Stimulated activated CD4-positive, alpha-beta T cell treated with anti-CD3 and anti-CD28 coated beads, Interleukin-2, amount 100 ng/mL, for 48 hours (primary cell): ENCODE data around the gene TMEM235.

ENCODE experiments used
- DNase-seq, 2 donors: peaks; one replicate each; pipeline ENCODE4 v3.0.0-alpha.2; 2020

Gene TMEM235

DNA sequence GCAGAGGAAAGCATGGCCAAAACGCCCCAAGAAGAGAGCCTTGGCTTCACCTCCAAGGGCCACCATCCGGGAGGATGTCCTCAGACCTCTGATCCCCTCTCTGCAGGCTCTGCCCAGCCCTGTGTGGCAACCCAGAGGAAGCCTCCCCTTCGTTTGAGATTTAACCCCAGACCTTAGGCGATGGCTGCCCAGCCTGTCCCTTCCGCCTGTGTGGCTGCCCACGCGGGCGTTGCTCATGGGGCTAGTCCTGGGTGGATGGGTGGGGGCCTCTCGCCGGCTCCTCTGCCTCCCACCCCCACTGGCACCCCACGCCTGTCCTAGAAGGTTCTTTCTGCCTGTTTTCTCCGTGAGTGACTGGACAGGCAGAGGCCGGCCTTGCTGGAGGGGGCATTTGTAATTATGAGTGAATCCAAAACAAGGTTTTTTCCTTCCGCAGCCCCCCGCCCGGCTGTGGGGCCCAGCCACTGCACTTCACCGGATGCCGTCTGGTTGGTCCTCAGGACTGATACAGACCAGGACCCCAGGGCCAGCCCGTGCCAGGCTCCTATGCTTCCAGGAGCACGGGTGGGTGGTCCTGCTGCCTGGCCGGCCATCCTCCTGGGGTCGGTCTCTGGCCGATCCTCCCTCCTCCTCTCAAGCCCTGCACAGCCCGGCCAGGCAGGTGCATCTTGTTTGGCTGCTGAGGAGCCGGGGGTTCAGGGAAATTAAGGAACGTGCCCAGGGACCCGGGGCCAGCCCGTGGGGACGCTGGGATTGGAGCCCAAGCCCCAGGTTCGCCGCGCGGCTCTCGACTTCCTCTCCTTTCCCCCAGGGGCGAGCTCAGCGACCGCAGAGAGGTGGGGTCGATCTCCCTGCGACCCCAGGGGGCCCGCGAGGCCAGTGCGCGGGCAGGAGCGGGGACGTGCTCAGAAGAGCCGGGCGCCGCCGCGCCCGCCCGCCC is at the start of gene TMEM235:
TMEM235 (plus strand) TSS at position 636 of the 940 bp plus-strand sequence. CDS start 393 bp downstream, outside the sequence.
- no peak for DNase-seq

DNA sequence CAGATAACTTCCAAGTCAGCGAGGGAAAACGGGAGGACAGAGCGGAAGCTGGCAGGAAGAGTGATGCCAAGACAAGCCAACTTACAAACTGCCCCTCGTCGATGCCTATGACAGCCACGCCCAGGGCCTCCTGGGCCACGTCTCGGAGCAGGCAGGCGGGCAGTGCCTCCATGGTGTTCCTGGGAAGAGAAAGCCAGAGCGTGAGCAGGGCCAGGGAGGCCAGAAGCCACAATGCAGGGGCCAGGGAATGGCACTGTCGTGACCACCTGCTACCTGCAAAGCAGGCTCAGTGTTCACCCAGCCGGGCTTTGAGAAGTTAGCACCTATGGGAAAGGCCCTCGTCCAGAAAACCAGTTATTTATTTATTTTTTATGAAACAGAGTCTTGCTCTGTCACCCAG is 48.9 kb upstream of the TMEM235 start:
- no peak for DNase-seq

DNA sequence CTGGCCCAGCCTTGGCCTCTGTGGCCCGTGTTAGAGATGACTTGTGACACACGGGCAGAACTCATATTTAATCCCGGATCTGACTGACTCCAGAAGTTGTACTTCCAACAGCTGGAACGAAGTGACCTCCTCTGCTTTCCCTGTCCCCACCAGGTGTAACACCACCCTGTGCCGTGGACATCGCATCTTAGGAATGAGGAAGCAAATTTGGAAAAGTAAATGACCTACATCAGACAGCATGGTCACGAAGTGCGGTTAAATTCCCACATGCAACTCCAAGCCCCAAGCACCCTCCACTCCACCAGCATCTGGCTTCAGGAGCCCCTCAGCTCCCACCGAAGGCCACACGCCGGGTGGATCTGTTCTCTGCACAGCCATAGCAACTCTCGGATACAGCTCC is 47.5 kb upstream of the TMEM235 start:
- no peak for DNase-seq

DNA sequence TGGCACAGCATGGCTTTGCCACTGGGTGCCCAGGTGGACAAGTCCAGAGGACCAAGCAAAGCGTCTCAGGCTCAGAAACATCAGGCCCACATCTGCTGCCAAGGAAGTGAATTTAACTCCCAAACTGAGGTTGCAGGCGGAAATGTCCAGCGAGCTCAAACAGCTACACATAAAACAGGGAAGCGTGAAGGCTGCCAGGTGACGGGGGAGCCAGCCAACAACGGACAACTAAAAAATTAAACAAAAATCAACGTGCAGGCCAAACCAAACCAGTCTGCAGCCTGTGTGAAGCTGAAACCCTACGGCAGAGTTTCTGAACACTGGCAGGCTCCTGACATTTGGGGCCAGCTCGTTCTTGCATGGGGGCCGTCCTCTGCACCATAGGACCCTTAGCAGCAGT is 47.1 kb upstream of the TMEM235 start:
- no peak for DNase-seq

DNA sequence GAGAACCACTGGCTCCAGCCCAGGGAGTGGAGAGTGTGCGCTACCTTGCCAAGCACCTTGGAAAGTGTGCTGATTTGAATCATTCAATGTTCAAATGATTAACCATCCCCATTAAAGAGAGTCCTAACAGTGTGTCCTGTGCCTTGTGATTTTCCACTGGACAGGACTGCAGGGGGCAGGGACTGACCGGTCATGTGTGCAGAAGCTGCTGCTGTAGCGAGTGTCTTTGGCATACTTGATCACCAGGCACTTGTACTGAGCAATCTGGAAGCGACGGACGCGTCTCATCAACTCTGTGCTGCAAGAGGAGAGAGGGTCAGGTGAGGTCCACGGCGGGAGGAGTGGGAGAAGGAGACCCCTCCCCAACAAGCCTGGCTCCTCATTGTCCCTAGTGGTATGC is 46.6 kb upstream of the TMEM235 start:
- no peak for DNase-seq

DNA sequence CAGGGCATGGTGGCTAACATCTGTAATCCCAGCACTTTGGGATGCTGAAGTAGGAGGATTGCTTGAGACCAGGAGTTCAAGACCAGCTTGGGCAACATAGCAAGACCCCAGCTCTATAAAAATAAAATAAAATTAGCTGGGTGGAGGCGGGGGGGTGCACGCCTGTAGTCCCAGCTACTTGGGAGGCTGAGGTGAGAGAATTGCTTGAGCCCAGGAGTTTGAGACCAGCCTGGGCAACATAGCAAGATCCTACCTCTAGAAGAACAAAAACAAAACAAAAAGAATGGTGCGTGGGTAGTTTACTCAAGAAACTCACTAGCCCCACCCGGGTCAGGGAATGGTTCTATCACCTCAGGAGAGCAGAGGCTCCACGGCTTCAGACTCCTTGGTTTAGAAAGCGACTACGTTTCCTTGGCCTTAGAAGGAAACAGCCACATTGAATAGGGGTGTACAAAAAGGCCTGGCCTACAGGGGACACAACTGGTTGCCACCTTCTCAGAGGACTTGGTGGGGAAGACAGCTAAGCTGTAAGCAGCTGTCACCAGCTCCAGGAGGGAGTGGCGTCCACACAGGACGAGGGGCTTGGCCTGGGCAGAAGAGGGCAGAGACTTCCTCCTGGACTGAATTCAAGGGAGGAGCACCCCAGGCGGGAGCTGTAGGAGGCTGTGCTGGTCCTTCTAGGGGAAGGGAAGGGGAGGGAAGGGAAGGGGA is 45.3 kb upstream of the TMEM235 start:
- DNase-seq: no peak

DNA sequence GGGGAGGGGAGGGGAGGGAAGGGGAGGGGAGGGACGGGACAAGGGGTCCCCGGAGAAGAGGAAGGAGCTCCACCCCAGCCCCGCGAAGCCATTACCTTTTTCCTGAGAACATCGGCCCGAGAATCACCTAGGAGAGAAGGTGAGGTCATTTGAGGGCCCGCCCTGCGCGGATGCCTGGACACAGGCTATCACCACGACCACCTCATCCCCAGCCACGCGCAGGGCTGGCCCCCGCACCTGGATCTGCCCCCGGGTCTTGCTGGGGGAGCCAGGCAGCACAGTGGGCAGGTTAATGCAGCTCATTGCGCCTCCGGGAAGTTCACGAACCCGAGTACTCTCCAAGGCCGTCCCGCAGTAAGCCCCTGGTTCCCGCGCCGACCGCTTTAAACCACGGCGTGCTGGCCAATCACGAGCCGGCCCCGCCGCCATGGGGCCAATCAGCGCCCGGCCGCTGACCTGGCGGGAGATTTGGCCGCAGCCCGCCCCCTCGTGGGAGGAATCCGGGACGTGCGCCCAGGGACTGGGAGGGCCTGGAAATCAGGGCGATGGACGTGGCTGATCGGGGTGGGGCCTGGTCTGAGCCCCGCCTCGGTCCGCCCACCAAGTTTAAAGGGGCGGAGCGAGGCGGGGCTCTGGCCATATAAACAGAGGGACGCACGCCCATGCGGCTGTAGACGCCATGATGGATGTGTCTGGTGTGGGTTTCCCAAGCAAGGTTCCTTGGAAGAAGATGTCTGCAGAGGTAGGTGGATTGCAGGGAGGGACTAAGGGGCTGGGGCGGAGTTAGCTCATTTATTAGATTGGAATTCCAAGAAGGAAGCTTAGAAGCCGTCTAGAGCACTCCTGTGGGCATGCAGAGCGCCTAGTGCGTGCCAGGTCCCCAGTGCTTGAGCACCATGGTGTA is 44.5 kb upstream of the TMEM235 start, which contains the start of the genes AFMID and TK1:
AFMID (plus strand) TSS at position 671 of the 904 bp plus-strand sequence; CDS start at position 680, 9 bp downstream.
TK1 (minus strand) TSS at position 361 of the 904 bp plus-strand sequence; CDS start at position 303, 58 bp downstream.
- peak; percentile 95 to 96 for DNase-seq

DNA sequence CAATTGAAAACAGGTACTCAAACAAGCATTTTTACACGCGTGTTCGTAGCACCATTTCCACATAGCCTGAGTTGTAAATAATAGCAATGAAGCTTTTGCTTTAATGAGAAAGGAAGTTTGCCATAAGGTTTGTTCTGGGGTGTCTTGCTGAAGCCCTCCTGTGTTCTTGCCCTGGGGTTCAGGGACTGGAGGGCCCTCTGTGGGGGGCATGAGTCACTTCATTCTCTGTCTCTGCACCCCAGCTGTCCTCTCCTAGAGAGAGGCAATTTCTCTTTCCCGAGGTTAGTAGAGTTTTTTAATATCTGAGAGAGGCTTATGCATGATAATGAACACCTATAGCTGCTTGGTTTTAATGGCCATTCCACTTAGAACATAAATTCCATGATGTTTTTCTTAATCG is 34.7 kb upstream of the TMEM235 start:
- no peak for DNase-seq

DNA sequence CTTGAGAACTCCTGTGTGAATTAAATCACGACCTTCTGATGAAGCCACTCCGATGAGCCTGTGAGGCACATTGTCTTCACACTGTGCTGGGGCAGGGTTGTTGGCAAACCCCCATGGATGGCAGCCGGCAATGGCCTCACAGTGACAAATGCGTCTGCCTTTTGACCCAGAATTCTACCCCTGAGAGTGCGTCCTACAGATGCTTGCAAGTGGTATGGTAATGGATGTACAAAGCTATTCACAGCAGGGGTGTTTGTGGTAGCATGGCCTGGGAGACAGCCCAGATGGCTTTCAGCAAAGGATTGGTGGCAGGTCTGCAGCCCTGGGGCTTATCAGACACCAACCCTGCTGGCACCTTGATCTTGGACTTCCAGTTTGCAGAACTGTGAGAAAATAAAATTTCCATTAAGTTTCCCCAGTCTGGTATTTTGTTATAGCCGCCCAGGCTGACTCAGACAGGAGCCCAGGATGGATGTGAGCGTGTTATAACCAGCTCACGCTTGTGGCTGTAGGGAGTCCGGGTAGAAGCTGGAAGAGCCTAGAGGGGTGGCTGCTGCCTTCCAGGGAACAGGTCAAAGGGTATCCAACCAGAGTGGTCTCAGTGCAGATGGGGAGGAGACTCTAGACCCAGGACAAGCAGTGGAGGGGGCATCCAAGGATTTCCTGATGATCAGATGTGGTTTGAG is 34.1 kb upstream of the TMEM235 start:
- no peak for DNase-seq

DNA sequence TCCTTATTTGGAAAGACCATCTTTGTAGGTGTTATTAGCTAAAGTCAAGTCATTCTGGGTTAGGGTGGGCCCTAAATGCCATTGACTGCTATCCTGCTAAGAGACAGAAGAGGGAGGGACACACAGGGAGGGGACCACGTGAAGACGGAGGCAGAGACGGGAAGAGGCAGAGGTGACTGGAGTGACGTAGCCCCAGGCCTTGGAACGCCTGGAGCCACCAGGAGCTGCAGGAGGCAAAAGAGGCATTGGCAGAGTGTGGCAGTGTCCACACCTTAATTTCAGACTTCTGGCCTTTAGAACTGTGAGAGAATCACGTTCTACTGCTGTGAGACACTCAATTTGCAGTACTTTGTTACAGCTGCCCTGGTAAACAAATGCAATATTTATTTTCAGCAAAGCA is 31.0 kb upstream of the TMEM235 start:
- DNase-seq: no peak

DNA sequence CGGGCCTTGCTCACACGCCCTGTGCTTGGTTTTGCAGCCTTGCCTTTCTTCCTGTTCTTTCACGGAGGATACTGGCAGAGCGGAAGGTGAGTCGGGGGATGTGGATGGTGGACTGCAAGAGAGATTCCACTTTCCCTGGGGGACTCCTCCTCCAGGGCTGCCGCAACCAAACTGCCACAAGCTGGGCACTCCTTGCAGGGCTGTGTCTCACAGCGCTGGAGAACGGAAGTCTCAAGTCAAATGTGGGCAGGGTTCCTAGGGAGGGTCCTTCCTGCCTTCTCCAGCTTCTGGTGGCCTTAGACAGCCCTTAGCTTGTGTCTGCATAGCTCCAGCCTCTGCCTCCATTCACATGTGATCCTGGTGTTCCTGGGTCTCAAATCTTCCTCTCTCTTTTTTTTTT is 28.8 kb upstream of the TMEM235 start:
- DNase-seq: no peak

DNA sequence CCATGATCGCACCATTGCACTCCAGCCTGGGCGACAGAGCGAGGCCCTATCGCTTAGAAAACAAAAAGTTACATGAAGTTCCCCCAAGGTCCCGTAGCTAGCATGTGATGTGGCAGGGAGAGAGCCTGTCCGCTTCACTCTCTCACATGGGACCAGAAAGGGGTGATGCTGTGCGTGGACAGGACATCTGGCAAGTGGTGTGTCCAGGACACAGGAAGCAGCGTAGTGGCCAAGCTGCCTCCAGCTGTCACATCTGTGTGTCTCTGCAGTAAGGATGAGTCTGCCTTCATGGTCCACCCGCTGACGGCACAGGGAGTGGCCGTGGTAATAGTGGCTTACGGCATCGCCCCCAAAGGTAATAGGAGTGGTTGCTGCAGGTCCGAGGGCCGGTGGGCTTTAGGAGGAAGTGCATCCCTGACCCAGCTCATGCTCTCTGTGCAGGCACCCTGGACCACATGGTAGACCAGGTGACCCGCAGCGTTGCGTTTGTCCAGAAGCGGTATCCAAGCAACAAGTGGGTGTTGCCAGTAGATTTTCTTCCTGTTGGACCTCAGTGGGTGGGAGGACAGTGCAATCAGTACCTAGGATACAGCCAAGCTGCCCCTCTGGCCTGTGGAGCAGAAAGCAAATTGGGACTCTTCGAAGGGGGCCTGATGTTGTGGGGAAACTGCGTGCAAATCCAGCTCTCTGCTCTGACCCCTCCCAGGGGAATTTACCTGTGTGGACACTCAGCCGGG is 26.9 kb upstream of the TMEM235 start:
- DNase-seq: no peak

DNA sequence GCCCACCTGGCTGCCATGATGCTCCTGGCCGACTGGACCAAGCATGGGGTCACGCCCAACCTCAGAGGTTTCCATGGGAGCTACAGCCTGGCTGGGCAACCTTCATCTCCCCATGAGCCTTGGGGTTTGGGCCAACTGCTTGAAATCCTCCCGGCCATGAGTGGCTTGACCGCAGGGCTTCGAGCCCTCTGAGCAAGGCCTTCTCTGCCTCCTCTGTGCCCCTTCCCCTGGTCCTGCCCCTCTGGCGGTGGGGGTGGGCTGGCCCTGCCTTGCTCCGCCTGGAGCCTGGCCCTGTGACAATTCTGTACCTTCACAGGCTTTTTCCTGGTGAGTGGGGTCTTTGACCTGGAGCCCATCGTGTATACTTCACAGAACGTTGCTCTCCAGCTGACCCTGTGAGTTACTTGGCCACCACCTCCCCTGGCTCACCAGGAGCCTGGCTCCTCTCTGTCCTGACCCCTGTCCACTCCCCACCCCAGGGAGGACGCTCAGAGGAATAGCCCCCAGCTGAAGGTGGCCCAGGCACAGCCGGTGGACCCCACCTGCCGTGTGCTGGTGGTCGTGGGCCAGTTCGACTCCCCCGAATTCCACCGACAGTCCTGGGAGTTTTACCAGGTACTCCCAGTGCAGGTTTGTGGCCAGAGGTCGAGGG is 26.2 kb upstream of the TMEM235 start:
- DNase-seq: no peak

DNA sequence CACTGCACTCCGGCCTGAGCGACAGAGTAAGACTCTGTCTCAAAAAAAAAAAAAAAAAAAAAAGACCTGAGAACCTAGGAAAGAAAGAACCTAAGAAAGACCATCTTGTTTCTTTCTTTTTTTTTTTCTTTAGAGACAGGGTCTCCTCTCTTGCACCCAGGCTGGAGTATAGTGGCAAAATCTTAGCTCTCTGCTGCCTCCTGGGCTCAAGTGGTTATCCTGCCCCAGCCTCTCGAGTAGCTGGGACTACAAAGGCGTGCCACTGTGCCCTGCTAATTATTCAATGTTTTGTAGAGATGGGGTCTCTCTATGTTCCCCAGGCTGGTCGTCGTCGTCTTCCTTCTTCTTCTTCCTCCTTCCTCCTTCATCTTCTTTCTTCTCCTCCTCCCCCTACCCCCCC is 25.1 kb upstream of the TMEM235 start:
- DNase-seq: no peak

DNA sequence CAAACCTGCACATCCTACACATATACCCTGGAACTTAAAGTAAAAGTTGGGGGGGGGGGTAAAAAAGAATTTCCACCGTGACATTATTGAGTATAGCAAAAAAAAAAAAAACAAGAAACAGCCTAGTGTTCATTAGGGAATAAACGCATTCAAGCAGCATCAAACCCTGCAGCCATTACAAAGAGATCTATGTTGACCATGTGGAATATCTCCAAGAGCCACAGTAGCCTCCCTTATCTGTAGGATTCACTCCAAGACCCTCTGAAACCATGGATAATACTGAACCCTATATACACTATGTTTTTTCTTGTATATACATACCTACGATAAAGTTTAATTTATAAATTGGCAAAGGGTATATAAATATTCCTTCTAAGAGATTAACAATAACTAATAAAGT is 22.9 kb upstream of the TMEM235 start:
- no peak for DNase-seq

DNA sequence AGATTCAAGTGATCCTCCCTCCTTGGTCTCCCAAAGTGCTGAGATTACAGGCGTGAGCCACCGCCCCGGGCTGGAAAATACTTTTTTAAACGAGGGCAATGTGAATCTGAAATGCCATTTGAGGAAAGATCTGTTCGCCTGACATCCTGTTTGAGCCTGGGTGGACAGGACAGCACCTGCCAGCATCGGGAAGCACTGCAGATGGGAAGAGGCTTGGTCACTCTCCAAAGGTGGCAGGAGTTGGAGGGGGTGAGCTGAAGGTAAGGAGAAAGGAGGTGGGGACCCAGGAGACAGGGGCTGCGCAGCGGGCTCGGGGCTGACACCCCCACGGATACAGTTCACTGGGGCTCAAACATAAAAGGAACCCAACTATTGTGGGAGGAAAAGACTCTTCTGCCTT is 21.3 kb upstream of the TMEM235 start:
- no peak for DNase-seq

DNA sequence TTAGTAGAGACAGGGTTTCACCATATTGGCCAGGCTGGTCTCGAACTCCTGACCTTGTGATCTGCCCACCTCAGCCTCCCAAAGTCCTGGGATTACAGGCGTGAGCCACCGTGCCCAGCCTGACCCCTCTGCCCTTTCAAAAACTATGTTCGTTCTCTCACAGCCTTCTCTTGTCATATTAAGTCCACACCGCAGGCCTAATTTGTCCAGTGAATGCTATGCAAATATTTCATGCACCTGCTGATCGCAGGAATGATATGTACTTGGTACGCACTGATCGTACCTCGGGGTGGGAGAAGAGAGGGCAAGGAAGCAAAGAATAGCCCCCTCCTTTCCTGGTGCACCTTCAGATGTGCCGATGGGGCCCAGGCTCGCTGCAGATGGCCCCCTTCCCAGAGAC is 20.4 kb upstream of the TMEM235 start:
- no peak for DNase-seq

DNA sequence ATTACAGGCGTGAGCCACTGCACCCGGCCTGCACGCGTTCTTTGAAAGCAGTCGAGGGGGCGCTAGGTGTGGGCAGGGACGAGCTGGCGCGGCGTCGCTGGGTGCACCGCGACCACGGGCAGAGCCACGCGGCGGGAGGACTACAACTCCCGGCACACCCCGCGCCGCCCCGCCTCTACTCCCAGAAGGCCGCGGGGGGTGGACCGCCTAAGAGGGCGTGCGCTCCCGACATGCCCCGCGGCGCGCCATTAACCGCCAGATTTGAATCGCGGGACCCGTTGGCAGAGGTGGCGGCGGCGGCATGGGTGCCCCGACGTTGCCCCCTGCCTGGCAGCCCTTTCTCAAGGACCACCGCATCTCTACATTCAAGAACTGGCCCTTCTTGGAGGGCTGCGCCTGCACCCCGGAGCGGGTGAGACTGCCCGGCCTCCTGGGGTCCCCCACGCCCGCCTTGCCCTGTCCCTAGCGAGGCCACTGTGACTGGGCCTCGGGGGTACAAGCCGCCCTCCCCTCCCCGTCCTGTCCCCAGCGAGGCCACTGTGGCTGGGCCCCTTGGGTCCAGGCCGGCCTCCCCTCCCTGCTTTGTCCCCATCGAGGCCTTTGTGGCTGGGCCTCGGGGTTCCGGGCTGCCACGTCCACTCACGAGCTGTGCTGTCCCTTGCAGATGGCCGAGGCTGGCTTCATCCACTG is 17.3 kb upstream of the TMEM235 start, which contains the start of gene BIRC5:
BIRC5 (plus strand) TSS at position 238 of the 690 bp plus-strand sequence; CDS start at position 302, 64 bp downstream.
- peak; percentile 93 to 96 for DNase-seq

DNA sequence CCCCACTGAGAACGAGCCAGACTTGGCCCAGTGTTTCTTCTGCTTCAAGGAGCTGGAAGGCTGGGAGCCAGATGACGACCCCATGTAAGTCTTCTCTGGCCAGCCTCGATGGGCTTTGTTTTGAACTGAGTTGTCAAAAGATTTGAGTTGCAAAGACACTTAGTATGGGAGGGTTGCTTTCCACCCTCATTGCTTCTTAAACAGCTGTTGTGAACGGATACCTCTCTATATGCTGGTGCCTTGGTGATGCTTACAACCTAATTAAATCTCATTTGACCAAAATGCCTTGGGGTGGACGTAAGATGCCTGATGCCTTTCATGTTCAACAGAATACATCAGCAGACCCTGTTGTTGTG is 16.7 kb upstream of the TMEM235 start:
- no peak for DNase-seq
